HUES48 (cell line): Measurements from ENCODE around the gene ARRDC3.
"Not testable (repeated sequence)": the region's sequence is repeated elsewhere in the genome, so short reads cannot be mapped to it uniquely, and the experiment has no call there.

Experiments used
- H3K27ac ChIP-seq: one replicate; pipeline ENCODE4 v1.7.0; 2013; ENCODE audit warnings: low read depth, low read length, inconsistent platforms
- H3K27me3 ChIP-seq: 2 replicates; pipeline ENCODE4 v1.6.1; 2013; ENCODE audit warnings: mild to moderate bottlenecking, low read length; ENCODE audit not compliant: control insufficient read depth, insufficient read depth
- H3K36me3 ChIP-seq: 2 replicates; pipeline ENCODE4 v1.6.1; 2013; ENCODE audit warnings: low read length; ENCODE audit not compliant: control insufficient read depth, insufficient read depth
- H3K4me1 ChIP-seq: 2 replicates; pipeline ENCODE4 v1.6.1; 2013; ENCODE audit warnings: mild to moderate bottlenecking, low read length; ENCODE audit not compliant: control insufficient read depth, insufficient read depth
- H3K4me3 ChIP-seq: 2 replicates; pipeline ENCODE4 v1.5.1; 2013; ENCODE audit warnings: mild to moderate bottlenecking, low read depth, low read length
- H3K9ac ChIP-seq: 2 replicates; pipeline ENCODE4 v1.6.1; 2013; ENCODE audit warnings: mild to moderate bottlenecking, low read depth, low read length, moderate library complexity
- H3K9me3 ChIP-seq: 2 replicates; pipeline ENCODE4 v1.6.1; 2013; ENCODE audit warnings: low read length; ENCODE audit not compliant: control insufficient read depth, insufficient read depth

ARRDC3 gene

GRCh38 chr5:91357806-91358205 lies 25.3 kb downstream of the ARRDC3 start:
- H3K4me3 ChIP-seq = no peak overlapping the region
- no peaks in the 10 kb centered on the region for H3K27me3 ChIP-seq
- no peak overlapping the region for H3K27ac ChIP-seq
- no peak overlapping the region for H3K9ac ChIP-seq
- H3K9me3 ChIP-seq = no peaks in the 10 kb centered on the region
- no peaks in the 10 kb centered on the region for H3K36me3 ChIP-seq
- H3K4me1 ChIP-seq = peaks cover 15% of the 10 kb centered on the region

- H3K4me1 ChIP-seq = peaks cover 15% of the 10 kb centered on the region
- no peaks in the 10 kb centered on the region for H3K36me3 ChIP-seq
- no peaks in the 10 kb centered on the region for H3K9me3 ChIP-seq
- H3K27me3 ChIP-seq = no peaks in the 10 kb centered on the region
- no peak overlapping the region for H3K9ac ChIP-seq
- H3K4me3 ChIP-seq = no peak overlapping the region
- no peak overlapping the region for H3K27ac ChIP-seq
These were observed 26.0 kb downstream of the ARRDC3 start for GRCh38 chr5:91357012-91357634.

GRCh38 chr5:91354867-91355266 lies 28.2 kb downstream of the ARRDC3 start:
- not testable (repeated sequence) for H3K27me3 ChIP-seq, H3K36me3 ChIP-seq, H3K9me3 ChIP-seq, H3K27ac ChIP-seq, H3K9ac ChIP-seq, H3K4me3 ChIP-seq
- H3K4me1 ChIP-seq = peaks cover 15% of the 10 kb centered on the region

GRCh38 chr5:91352831-91353695 lies 30.1 kb downstream of the ARRDC3 start:
- no peaks in the 10 kb centered on the region for H3K27me3 ChIP-seq
- no peak overlapping the region for H3K27ac ChIP-seq
- H3K4me3 ChIP-seq = no peak overlapping the region
- H3K9ac ChIP-seq = no peak overlapping the region
- H3K4me1 ChIP-seq = peaks cover 10% of the 10 kb centered on the region
- no peaks in the 10 kb centered on the region for H3K36me3 ChIP-seq
- H3K9me3 ChIP-seq = no peaks in the 10 kb centered on the region

GRCh38 chr5:91345461-91345860 lies 37.7 kb downstream of the ARRDC3 start:
- Histone ChIP-seq H3K36me3 (no peaks in the 10 kb centered on the region), H3K4me1 (no peaks in the 10 kb centered on the region), H3K9ac (no peak overlapping the region), H3K27me3 (no peaks in the 10 kb centered on the region), H3K27ac (no peak overlapping the region), H3K4me3 (no peak overlapping the region), H3K9me3 (no peaks in the 10 kb centered on the region)

DNA sequence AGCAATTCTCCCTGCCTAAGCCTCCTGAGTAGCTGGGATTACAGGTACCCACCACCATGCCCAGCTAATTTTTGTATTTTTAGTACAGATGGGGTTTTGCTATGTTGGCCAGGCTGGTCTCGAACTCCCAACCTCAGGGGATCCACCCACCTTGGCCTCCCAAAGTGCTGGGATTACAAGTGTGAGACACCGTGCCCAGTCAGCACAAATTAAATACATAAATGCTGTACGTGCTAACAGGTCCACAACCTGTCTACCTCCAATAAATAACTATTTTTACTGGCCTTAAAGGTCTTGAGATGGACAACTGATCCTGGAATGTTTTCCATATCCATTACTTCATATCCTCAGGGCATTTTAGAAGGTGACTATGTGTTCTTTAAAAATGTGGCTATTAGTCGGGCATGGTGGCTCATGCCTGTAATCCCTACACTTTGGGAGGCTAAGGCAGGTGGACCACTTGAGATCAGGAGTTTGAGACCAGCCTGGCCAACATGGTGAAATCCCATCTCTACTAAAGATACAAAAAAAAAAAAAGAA lies 38.4 kb downstream of the ARRDC3 start:
- not testable (repeated sequence) for H3K27me3 ChIP-seq, H3K4me3 ChIP-seq, H3K27ac ChIP-seq

DNA sequence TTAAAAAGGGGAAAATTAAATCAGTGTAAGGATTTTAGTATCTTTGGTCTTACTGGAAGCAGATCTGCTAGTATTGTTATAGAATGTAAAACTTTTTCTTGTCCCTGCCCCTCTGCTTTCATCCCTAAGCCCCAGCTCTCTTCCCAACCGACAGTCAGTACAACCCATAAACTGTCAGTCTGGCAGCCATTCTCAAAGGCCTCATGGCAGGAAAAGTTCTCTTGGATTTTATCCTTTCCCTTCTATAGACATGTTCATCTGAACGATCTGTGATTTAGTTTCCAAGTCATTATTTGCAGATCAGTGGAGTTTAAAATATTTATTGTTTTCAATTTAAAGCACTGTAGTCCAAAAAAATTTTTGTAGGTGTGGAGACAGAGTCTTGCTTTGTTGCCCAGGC lies 39.2 kb downstream of the ARRDC3 start:
- H3K27ac ChIP-seq = no peak overlapping the region
- no peaks in the 10 kb centered on the region for H3K27me3 ChIP-seq
- no peaks in the 10 kb centered on the region for H3K9me3 ChIP-seq
- H3K9ac ChIP-seq = no peak overlapping the region
- H3K4me1 ChIP-seq = peaks cover 14% of the 10 kb centered on the region
- H3K4me3 ChIP-seq = no peak overlapping the region
- H3K36me3 ChIP-seq = no peaks in the 10 kb centered on the region

More for the DNA sequence above, 38.4 kb downstream of the ARRDC3 start:
- H3K9ac ChIP-seq, H3K9me3 ChIP-seq, H3K4me1 ChIP-seq, H3K36me3 ChIP-seq: not testable (repeated sequence)

GRCh38 chr5:91342931-91343330 lies 40.2 kb downstream of the ARRDC3 start:
- H3K36me3 ChIP-seq = not testable (repeated sequence)

DNA sequence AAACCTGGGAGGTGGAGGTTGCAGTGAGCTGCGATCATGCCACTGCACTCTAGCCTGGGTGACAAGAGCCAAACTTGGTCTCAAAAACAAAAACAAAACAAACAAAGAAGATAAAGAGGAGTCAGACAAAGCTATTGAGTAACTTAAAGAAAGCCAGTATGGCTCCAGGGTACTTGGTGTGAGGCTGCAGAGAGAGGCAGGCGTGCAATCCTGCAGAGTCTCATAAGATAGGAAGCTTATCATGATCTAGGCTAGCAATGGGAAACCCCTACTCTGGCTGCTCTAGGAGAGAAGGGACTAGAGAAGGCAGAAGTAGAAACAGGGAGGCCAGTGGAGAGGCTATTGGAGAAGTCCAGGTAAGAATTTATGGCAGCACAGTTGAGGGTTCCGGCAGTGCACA lies 42.0 kb downstream of the ARRDC3 start:
- Histone ChIP-seq H3K4me1 (peaks cover 17% of the 10 kb centered on the region), H3K4me3 (no peak overlapping the region), H3K36me3 (no peaks in the 10 kb centered on the region), H3K27me3 (no peaks in the 10 kb centered on the region), H3K27ac (peak overlapping the region; percentile 5), H3K9me3 (no peaks in the 10 kb centered on the region), H3K9ac (no peak overlapping the region)

More at GRCh38 chr5:91342931-91343330, 40.2 kb downstream of the ARRDC3 start:
- not testable (repeated sequence) for H3K4me3 ChIP-seq, H3K9me3 ChIP-seq, H3K27ac ChIP-seq, H3K9ac ChIP-seq, H3K27me3 ChIP-seq
- peaks cover 17% of the 10 kb centered on the region for H3K4me1 ChIP-seq

- Histone ChIP-seq H3K4me1 (peaks cover 17% of the 10 kb centered on the region), H3K27ac (no peak overlapping the region), H3K9me3 (no peaks in the 10 kb centered on the region), H3K36me3 (no peaks in the 10 kb centered on the region), H3K9ac (no peak overlapping the region), H3K27me3 (no peaks in the 10 kb centered on the region), H3K4me3 (no peak overlapping the region)
These were observed 42.6 kb downstream of the ARRDC3 start for GRCh38 chr5:91340532-91340931.

DNA sequence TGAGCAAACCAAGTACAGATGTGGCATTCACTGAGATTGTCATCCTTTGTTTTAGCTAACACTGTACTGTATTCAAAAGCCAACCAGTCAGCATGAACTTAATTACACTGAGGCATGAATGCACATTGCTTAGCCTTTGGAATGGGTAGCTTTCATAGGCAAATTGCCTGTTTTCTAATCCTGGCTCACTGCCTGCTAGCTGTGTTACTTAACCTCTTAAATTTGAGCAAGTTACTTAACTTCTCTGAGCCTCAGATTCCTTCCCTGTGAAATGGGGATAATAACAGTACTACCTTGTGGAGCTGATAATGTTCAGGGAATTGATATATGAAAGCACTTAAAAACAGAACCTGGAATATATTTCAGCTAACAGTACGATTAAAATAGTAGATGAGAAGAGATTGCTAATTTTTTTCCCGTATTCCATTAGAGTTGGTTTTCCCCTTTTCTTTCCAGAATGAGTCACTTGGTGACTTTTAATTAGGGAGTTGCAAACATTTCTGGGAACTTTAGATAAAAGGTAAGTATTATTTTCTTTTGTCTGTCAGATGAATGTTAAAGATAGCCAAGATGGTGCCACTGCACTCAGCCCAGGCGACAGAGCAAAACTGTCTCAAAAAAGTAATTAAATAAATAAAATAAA lies 43.9 kb downstream of the ARRDC3 start:
- Histone ChIP-seq H3K27me3 (no peaks in the 10 kb centered on the region), H3K4me3 (no peak overlapping the region), H3K4me1 (peaks cover 17% of the 10 kb centered on the region), H3K9me3 (no peaks in the 10 kb centered on the region), H3K27ac (peak overlapping the region; percentile 68), H3K36me3 (no peaks in the 10 kb centered on the region), H3K9ac (no peak overlapping the region)
